ENCODE data around the gene HELQ.
"Not testable (repeated sequence)": the region's sequence is repeated elsewhere in the genome, so short reads cannot be mapped to it uniquely, and the experiment has no call there.

The HELQ gene

DNA sequence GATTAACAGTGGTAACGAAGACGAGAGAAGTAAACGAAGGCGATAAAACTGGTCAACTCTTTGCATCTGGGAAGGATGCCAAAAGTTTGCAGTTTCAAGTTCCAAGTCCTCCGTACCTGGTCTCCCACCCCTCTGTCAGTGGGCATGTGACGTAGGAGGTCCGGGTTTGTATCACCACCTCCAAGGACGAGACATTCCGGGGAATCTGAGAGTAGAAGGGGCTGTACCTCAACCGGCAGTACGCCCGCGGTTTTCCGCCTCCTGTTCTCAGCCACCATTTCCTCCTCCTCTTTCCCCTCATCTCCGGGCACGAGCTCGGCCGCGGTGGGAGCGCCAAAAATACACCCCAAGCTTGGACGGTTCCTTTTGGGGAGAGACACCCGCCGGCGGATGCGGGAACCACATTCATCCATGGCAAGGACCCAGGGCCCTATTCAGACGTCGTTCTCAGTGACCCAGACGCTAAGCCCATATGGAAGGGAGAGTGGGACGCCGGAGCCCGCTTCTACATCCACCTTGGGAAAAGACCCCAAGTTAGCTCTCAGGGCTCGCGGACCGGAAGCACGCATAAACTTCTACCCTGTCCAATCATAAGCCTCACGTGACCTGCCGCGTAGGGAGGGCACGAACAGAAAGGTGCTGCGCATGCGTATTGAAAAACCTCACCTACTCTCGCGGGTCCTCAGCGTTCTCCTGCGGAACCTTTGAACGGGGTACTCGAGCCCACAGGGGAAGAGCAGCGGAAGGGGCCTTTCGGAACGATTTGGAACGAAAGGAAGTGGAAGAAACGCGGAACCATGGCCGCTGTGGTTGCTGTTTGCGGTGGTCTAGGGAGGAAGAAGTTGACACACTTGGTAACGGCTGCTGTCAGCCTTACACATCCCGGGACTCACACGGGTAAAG lies at the start of gene HELQ, which contains the start of gene MRPS18C:
Gene HELQ, minus strand, starts transcription at position 543 of the 903 bp plus-strand sequence. Its CDS starts 130 bp downstream, at position 413.
Gene MRPS18C, plus strand, starts transcription at position 778 of the 903 bp plus-strand sequence. Its CDS starts 20 bp downstream, at position 798.
- peak; percentile 95 for DNase-seq

DNA sequence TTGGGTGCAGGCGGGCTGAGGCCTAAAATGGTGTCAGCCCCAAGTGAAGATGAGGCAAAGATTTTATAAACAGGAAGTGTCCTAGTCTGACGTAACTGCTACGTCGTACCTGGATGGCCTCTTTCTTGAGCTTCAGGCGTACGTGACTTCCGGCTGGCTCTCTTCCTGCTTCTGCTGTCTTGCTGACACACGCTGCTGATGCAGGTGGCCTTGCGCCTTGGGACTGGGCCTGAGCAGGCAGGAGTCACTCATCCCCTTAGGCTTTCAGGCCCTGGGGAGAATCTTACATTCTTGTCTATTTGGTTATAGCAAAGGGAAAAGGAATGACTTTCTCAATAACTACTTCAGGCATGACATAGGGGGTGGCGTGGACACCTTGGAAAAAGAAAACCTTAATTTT lies 49.4 kb upstream of the HELQ start:
- no peak for DNase-seq

DNA sequence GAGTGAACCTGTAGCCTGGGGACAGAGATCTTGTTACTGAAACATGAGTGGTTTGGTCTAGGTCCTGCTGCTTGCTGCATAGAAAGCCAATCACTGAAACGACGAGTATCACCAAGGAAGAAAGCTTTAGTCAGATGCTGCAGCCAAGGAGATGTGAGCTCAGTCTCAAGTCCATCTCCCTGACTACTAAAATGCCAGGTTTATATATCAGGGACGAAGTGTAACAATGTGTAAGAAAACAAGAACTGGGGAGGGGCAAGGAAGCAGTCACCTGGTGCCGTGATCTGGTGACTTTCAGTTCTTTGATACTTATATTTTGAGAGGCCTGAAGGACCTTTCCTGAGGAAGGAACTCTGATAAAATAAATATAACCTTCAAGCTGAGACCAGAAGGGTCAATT lies 48.9 kb upstream of the HELQ start:
- DNase-seq, result no peak

GRCh38 chr4:83503974-83504373 lies 48.4 kb upstream of the HELQ start:
- DNase-seq, result peak; percentile 10

DNA sequence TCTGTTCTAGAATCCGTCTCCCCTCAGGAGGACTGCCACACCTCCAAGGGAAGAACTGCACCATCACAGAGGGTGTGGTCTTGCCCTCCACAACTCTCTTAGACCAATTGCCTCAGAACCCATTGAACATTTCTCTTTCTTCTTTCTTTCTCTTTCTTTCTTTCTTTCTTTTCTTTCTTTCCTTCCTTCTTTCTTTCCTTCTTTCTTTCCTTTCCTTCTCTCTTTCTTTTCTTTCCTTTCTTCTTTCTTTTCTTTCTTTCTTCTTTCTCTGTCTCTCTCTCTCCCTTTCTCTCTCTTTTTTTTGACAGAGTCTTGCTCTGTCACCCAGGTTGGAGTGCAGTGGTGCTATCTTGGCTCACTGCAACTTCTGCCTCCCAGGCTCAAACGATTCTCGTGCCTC lies 46.0 kb upstream of the HELQ start:
- DNase-seq, result not testable (repeated sequence)

DNA sequence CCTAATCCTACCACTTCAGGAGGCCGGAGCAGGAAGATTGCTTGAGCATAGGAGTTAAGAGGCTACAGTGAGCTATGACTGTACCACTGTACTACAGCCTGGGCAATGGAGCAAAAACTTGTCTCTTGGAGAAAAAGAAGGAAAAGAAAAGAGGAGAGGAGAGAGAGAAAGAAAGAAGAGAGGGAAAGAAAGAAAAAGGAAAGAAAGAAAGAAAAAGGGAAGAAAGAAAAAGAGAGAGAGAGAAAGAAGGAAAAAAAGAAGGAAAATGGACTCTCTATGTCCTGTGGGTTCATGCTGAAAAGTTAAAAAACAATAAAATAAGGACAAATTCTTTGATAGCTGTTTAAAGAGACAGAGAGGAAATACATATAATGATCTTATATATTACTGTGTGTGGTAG lies 42.6 kb upstream of the HELQ start:
- no peak for DNase-seq

- DNase-seq, result not testable (repeated sequence)
Measured at GRCh38 chr4:83496085-83496917, 40.7 kb upstream of the HELQ start.

- no peak for DNase-seq
Measured at GRCh38 chr4:83490876-83491450, 35.3 kb upstream of the HELQ start.

DNA sequence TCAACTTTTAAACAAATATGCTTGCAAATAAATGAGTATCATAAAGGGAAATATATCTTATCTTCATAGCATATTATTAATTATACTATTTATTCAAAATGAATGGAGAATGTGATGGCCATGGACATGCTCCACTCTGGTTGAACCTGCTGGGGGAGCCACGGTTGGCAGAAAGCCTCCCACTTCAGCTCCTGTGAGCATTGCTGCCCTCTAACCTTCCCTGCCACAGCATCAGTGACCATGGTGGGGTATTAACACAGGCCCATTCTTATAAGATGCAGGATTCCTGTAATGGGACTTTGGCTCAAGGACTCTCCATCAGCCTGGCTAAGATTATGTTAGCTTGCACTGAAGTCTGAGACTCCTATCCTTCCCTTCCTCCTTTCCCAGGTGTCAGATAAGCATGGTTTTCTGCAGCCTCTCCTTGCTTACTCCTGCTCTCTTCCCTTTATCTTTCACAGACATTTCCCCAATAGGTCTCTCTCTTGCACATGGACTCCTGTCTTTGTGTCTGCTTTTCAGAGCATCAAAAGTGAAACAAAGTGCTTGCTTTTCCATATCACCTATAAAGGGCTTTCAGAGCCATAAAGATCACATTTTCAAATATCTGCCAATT lies 34.2 kb upstream of the HELQ start:
- DNase-seq, result no peak

GRCh38 chr4:83486457-83487129 lies 31.0 kb upstream of the HELQ start:
- DNase-seq, result no peak

DNA sequence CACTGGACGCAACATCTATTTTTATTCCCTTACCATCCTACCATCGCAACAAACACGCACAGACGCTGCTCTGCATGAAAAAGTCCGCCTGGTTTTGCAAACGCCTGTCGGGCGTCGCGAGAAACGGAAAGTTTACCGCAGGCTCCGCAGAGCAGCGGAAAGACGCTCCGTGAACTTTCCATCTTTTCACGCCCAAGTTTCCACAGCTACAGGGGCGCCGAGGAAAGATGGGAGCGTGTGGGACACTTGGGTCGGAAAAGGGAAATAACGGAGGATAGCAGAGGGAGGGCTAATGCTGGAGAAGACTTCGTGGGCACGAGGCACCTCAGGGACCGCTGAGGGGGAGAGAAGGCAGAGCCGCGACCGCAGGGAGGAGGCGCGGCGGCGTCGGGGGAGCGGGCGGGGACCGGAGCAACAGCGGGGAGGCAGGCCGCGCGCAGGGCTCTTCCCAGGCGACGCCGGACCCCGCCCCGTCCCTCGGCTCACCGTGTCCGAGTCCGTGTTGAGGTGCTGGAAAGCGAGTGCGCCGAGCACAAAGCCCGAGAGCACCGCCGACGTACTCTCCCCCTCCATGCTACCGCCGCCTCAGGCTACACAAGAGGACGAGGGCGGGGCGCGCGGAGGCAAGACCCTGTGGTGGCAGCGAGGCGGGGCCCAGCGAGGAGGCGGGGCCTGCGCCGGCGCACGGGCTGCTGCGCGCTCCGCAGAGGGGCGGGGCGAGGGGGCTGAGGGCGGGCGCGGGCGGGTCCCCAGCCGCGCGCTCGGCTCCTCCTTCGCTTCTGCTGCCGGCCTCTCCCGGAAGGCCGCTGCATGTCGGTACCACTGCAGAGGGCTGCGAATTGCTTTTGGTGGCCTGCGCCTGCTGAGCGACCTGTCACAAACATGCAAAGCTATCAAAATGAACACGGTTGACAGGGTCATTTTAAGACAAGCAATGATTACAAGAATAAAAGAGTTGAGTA lies 29.2 kb upstream of the HELQ start, which contains the start of gene ABRAXAS1:
Gene ABRAXAS1, minus strand, starts transcription at position 601 of the 962 bp plus-strand sequence. Its CDS starts 28 bp downstream, at position 573.
- peak; percentile 94 for DNase-seq

GRCh38 chr4:83473966-83474365 lies 18.3 kb upstream of the HELQ start:
- DNase-seq, result no peak

- DNase-seq, result no peak
Measured at GRCh38 chr4:83473423-83473822, 17.8 kb upstream of the HELQ start.

DNA sequence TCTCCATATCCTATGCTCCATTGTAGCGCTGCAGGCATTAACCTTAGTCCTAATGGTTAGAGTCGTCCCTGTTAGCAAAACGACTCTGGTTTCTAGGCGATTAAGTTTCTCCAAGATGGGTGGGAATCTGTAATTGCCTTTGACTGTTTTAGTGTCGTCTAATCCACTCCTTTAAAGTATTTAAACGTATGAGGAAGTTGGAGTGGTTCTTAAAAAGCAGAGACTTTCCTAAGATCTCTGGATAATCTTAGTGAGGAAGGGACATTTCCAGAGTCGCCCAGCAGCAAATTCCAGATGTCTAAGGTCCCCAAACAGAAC lies 520 bp upstream of the HELQ start:
- no peak for DNase-seq

GRCh38 chr4:83454686-83455085 lies 937 bp downstream of the HELQ start:
- DNase-seq, result no peak

DNA sequence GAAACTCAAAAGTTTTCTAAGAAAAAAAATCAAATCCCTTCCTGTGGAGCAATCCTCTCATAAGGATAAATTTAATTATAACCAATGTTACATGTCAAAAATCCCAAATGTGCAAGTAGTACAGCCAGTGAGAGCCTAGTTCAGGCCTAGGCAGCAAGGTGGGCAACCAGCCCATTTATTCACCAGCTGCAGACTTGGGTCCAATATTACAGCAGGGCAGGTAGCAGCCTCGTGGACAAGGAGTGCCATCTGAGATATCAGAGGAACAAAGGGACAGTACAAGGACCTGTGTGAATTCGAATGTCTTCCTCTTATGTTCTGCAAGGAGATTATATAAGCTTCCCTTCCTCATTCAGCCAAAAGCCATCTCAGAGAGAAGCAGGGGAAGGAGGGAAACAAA lies 6.6 kb downstream of the HELQ start:
- DNase-seq, result no peak

DNA sequence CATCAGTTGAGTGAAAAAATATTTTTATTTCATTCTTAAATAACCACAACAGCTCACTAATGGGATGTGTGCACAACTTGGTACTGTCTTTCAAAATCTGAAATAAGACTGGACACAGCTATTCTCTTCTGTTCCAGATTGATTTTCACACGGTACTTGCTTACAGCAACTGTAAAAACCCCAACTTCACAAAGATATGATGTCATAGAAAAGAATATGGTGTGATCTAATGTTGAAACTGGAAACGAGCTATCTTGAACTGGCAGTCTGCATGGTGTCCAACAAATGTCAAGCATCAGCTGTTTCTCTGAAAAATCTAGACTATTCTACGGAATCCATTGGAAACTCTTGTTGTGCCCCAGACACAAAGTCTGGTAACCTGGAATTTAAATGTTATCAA lies 14.7 kb downstream of the HELQ start:
- DNase-seq, result no peak

DNA sequence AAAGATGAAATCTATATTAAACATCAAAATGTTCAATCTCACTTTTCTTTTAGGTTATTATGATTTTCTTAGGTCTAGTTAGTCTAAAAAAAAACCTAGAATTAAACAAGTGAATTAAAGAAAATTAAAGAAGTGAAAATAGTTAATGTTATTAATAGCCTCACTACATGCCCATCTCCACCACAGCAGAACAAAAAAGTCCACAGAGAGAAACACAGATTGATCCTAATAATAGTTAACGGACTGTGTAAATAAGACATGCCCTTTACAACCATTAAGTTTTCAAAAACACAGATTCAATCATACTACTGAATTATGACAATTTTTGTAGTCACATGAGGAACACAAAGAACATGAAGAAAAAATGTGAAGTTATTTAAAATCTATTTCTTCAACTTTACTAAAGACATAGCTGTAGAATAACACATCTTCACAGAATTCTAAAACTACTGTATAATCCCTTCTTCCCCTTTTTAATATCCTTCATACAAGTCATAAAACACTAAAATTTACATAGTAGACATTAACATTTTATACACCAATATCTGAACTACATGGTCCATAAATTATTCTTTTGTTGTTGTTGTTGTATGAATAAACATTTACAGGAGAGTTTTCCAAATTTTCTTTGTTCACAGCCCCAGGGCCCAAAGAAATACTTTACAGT lies 15.3 kb downstream of the HELQ start:
- no peak for DNase-seq

GRCh38 chr4:83438719-83439118 lies 16.9 kb downstream of the HELQ start:
- DNase-seq, result no peak

DNA sequence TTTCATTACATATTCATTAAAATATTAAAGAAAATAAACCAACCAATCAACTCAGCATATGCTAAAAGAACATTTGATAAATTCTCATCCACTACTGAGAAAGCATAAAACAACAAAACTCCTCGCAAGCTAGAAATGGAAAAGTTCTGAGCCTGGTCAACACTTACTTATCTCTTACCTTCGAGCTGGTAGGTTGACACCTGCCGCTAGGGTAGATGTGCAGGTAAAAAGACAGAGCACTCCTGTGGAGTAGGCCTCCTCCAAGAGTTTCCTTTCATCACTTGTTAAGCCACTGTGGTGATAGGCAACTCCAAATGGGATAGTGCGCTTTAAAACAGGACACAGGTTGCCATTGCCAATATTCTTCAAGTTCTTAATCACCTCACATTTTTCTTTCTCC lies 18.9 kb downstream of the HELQ start:
- DNase-seq, result no peak

GRCh38 chr4:83431200-83431599 lies 24.4 kb downstream of the HELQ start:
- DNase-seq, result no peak
